CD8-positive, alpha-beta memory T cell (primary cell): ENCODE measurements around the gene MACROH2A1. TPM values are rescaled to one million over a fixed set of nuclear protein-coding genes. Genes with fewer than 3 reads are reported as not detected.

Experiments used
- polyA plus RNA-seq: library from polyadenylated mRNA; unstranded; fragments of 300-500 nt; fragmentation: Illumina TruSeq; gene quantifications from one replicate; pipeline ENCODE4 v1.2.3, GENCODE V29; 2021
- total RNA-seq, 2 experiments: library from RNA; stranded (reverse); gene quantifications; one replicate each; pipeline ENCODE4 v1.2.3, GENCODE V29; 2021

The MACROH2A1 gene
- total and polyA plus RNA-seq, 3 experiments from 2014 or later = 112 to 202 (median 199) TPM

Other genes with a start within 250 kb of the MACROH2A1 start
- not detected for gene DCANP1, start 48.1 kb upstream of the MACROH2A1 start, total RNA-seq
- gene DCANP1, start 48.1 kb upstream of the MACROH2A1 start, polyA plus RNA-seq = not detected
- gene TIFAB, start 53.1 kb upstream of the MACROH2A1 start, total RNA-seq = not detected
- not detected for gene TIFAB, start 53.1 kb upstream of the MACROH2A1 start, polyA plus RNA-seq
- gene NEUROG1, start 136.7 kb upstream of the MACROH2A1 start, total RNA-seq = not detected
- gene NEUROG1, start 136.7 kb upstream of the MACROH2A1 start, polyA plus RNA-seq = not detected
- gene CXCL14, start 179.8 kb upstream of the MACROH2A1 start, total RNA-seq = not detected
- not detected for gene CXCL14, start 179.8 kb upstream of the MACROH2A1 start, polyA plus RNA-seq